Calu3 (cell line): Measurements from ENCODE around the gene PKHD1. TPM values are rescaled to one million over a fixed set of nuclear protein-coding genes. Genes with fewer than 3 reads are reported as not detected.

ENCODE experiments used
- BruUV-seq: library from RNA; stranded (reverse); fragments of 400-500 nt; replicated peaks from 2 replicates; lab custom pipeline; 2021; lab: Mats Ljungman, UMichigan
- CTCF ChIA-PET: fragments of 300-600 bp; sonication (Branson Sonifier 250); formaldehyde crosslinking; loops from one replicate; lab custom pipeline; 2022; ENCODE audit warnings: antibody characterized with exemption; lab: Charles Lee
- DNase-seq: peaks from one replicate; pipeline ENCODE4 v3.0.0; 2022
- H3K27ac Mint-ChIP-seq: one replicate; pipeline ENCODE4 v1.8.0; 2022; ENCODE audit warnings: mixed read lengths; ENCODE audit not compliant: unreplicated experiment
- H3K27me3 Mint-ChIP-seq: one replicate; pipeline ENCODE4 v1.8.0; 2022; ENCODE audit warnings: mixed read lengths; ENCODE audit not compliant: unreplicated experiment
- H3K36me3 Mint-ChIP-seq: one replicate; pipeline ENCODE4 v1.8.0; 2022; ENCODE audit warnings: mild to moderate bottlenecking, moderate library complexity, mixed read lengths; ENCODE audit not compliant: insufficient read depth, unreplicated experiment
- H3K4me1 Mint-ChIP-seq: one replicate; pipeline ENCODE4 v1.8.0; 2022; ENCODE audit warnings: mild to moderate bottlenecking, low read depth, mixed read lengths; ENCODE audit not compliant: unreplicated experiment
- H3K4me3 Mint-ChIP-seq: one replicate; pipeline ENCODE4 v1.8.0; 2022; ENCODE audit warnings: mild to moderate bottlenecking, low read depth, moderate library complexity, mixed read lengths; ENCODE audit not compliant: unreplicated experiment
- H3K9me3 Mint-ChIP-seq: one replicate; pipeline ENCODE4 v1.8.0; 2022; ENCODE audit warnings: low read depth, mixed read lengths; ENCODE audit not compliant: unreplicated experiment
- CTCF ChIP-seq: fragments of 200-600 bp; IDR thresholded peaks from one replicate; pipeline ENCODE4 v1.8.0; 2022; ENCODE audit warnings: antibody characterized with exemption; ENCODE audit not compliant: unreplicated experiment
- intact Hi-C: fragments of 100-400 bp; cut with micrococcal nuclease; formaldehyde crosslinking; loops from one replicate; pipeline ENCODE4 v1.10.0; 2022; ENCODE audit not compliant: unreplicated experiment
- total RNA-seq: library from RNA; stranded (reverse); gene quantifications from 2 replicates; pipeline ENCODE4 v1.2.3, GENCODE V29; 2022

Gene PKHD1
- total RNA-seq, 1 experiment from 2014 or later, result 25.2 TPM

- no peak overlapping the region for H3K4me3 Mint-ChIP-seq
- no peak for DNase-seq
- no peaks in the 10 kb centered on the region for H3K36me3 Mint-ChIP-seq
- BruUV-seq, result no TSS peak
- H3K27ac Mint-ChIP-seq, result no peak overlapping the region
- no peaks in the 10 kb centered on the region for H3K27me3 Mint-ChIP-seq
- TF ChIP-seq CTCF, result no peak
- H3K9me3 Mint-ChIP-seq, result no peaks in the 10 kb centered on the region
- H3K4me1 Mint-ChIP-seq, result no peaks in the 10 kb centered on the region
- intact Hi-C loops, result no loop called here
- CTCF ChIA-PET, result no interaction called here
Observed at GRCh38 chr6:51725155-51725554, 362.3 kb downstream of the PKHD1 start.

- no TSS peak for BruUV-seq
- no peak for DNase-seq
- no peaks in the 10 kb centered on the region for H3K27me3 Mint-ChIP-seq
- intact Hi-C loops, result no loop called here
- H3K9me3 Mint-ChIP-seq, result no peaks in the 10 kb centered on the region
- CTCF ChIA-PET, result no interaction called here
- H3K36me3 Mint-ChIP-seq, result no peaks in the 10 kb centered on the region
- no peak overlapping the region for H3K4me3 Mint-ChIP-seq
- TF ChIP-seq CTCF, result no peak
- no peak overlapping the region for H3K27ac Mint-ChIP-seq
- H3K4me1 Mint-ChIP-seq, result no peaks in the 10 kb centered on the region
Observed at GRCh38 chr6:51720327-51720726, 367.1 kb downstream of the PKHD1 start.

- TF ChIP-seq CTCF, result no peak
Observed at GRCh38 chr6:51719297-51719696, 368.1 kb downstream of the PKHD1 start.

GRCh38 chr6:51718533-51718932 lies 368.9 kb downstream of the PKHD1 start:
- intact Hi-C loops, result no loop called here
- TF ChIP-seq CTCF, result no peak
- Mint-ChIP-seq H3K4me3 (no peak overlapping the region), H3K27ac (no peak overlapping the region), H3K4me1 (no peaks in the 10 kb centered on the region), H3K9me3 (no peaks in the 10 kb centered on the region), H3K36me3 (no peaks in the 10 kb centered on the region), H3K27me3 (no peaks in the 10 kb centered on the region)
- DNase-seq, result no peak
- BruUV-seq, result no TSS peak
- CTCF ChIA-PET, result no interaction called here

More at GRCh38 chr6:51719297-51719696, 368.1 kb downstream of the PKHD1 start:
- no peaks in the 10 kb centered on the region for H3K9me3 Mint-ChIP-seq
- BruUV-seq, result no TSS peak
- DNase-seq, result no peak
- H3K4me3 Mint-ChIP-seq, result no peak overlapping the region
- H3K4me1 Mint-ChIP-seq, result no peaks in the 10 kb centered on the region
- CTCF ChIA-PET, result interaction anchor here (0.6 kb wide), 1 partner anchor 14 kb away, joined by 4 read pairs; no protein-coding TSS in a partner anchor
- no peaks in the 10 kb centered on the region for H3K36me3 Mint-ChIP-seq
- no peak overlapping the region for H3K27ac Mint-ChIP-seq
- no peaks in the 10 kb centered on the region for H3K27me3 Mint-ChIP-seq
- intact Hi-C loops, result no loop called here
